ENCODE results near the gene SMOC2. TPM values are rescaled to one million over a fixed set of nuclear protein-coding genes. Genes with fewer than 3 reads are reported as not detected.

SMOC2 gene
- polyA plus RNA-seq, 1 donor (not counting 4 experiments of a cell fraction or from before 2014, with no cell fraction given), result 1.1 TPM

DNA sequence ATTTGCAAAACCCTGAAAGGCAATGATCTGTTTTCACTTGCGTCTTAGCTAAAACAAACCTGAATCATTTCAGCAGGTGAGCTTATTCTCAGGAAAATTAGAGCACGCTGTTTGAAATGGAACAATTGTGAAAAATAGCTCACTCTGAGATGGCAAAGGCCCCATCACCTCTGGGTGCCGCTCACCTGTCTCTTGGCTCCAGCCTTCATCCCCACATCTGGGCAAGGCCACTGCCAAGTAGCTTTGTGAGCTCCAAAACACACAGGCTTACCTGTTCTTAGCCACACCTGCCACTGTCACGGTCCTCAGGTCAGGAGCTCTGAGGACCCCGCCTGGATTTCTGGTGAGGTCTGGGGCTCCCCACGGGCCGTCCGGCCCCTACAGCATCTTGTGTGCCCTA, 66.7 kb downstream of the SMOC2 start:
- no peak overlapping the region for H3K4me3 ChIP-seq (ENCODE audit: control insufficient read depth in 2 of 3, extremely low read depth in 1 of 3, insufficient read depth in 2 of 3, low read depth in 1 of 3, low read length in 3 of 3)
- H3K9me1 ChIP-seq (ENCODE audit: control insufficient read depth, extremely low read depth, insufficient read depth, low read length), result no peaks in the 10 kb centered on the region
- dilution Hi-C loops (cut with MboI; ENCODE audit: extremely low pct_ligation_motif_present, low sequenced_read_pairs), result no loop called here
- H3K79me2 ChIP-seq (ENCODE audit: control insufficient read depth, insufficient read depth, low read length), result no peaks in the 10 kb centered on the region
- H3K27ac ChIP-seq (ENCODE audit: control insufficient read depth, insufficient read depth, low read length), result no peak overlapping the region
- no peaks in the 10 kb centered on the region for H3K36me3 ChIP-seq (ENCODE audit: control insufficient read depth in 2 of 2, extremely low read depth in 1 of 2, insufficient read depth in 2 of 2, low read length in 2 of 2)
- H4K20me1 ChIP-seq (ENCODE audit: control insufficient read depth, extremely low read depth, insufficient read depth, low read length), result no peaks in the 10 kb centered on the region
- TF ChIP-seq, protein P1, sequence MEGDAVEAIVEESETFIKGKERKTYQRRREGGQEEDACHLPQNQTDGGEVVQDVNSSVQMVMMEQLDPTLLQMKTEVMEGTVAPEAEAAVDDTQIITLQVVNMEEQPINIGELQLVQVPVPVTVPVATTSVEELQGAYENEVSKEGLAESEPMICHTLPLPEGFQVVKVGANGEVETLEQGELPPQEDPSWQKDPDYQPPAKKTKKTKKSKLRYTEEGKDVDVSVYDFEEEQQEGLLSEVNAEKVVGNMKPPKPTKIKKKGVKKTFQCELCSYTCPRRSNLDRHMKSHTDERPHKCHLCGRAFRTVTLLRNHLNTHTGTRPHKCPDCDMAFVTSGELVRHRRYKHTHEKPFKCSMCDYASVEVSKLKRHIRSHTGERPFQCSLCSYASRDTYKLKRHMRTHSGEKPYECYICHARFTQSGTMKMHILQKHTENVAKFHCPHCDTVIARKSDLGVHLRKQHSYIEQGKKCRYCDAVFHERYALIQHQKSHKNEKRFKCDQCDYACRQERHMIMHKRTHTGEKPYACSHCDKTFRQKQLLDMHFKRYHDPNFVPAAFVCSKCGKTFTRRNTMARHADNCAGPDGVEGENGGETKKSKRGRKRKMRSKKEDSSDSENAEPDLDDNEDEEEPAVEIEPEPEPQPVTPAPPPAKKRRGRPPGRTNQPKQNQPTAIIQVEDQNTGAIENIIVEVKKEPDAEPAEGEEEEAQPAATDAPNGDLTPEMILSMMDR (optimal IDR thresholded peaks at IDR 0.05 in 1 of 3, IDR thresholded peaks at IDR 0.05 in 1 of 3, conservative IDR thresholded peaks at IDR 0.05 in 1 of 3; ENCODE audit: extremely low read depth in 1 of 3, insufficient read depth in 2 of 3, low read length in 3 of 3), result no peak
- no peak for TF ChIP-seq EZH2 (IDR thresholded peaks at IDR 0.05; ENCODE audit: low read length)
- H3K9me3 ChIP-seq (ENCODE audit: control insufficient read depth, low read depth, low read length), result no peaks in the 10 kb centered on the region
- no peak overlapping the region for H3K4me2 ChIP-seq (ENCODE audit: control insufficient read depth, extremely low read depth, insufficient read depth, low read depth, low read length)
- FAIRE-seq (no peak), DNase-seq (ENCODE audit: low read depth, low spot score) (no peak)
- no peak overlapping the region for H2AFZ ChIP-seq (ENCODE audit: control insufficient read depth, low read length)
- H3K4me1 ChIP-seq (ENCODE audit: control insufficient read depth, extremely low read depth, insufficient read depth, low read length), result no peaks in the 10 kb centered on the region
- H3K9ac ChIP-seq (ENCODE audit: control insufficient read depth, extremely low read depth, insufficient read depth, low read length), result no peak overlapping the region
- H3K27me3 ChIP-seq (ENCODE audit: control insufficient read depth, extremely low read depth, insufficient read depth, low read length), result no peaks in the 10 kb centered on the region

DNA sequence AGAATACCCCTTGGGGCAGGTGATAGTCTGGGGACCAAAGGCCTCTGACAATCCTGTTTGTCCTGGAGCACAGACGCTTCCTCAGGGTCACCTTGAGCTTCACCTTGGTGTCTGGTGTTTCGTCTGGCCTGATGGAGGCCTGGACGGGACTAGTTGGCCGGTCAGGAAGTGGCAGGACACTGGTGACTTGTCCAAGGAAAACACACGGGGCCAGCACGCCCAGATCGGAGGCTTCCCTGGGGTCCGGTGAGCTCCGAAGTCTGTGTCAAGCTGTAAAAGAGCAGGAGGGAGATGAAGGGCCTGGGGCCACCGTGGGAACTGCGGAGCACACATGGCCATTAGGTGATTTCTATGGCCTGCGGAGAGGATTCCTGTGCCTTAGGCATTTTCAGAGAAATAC, 67.9 kb downstream of the SMOC2 start:
- H3K9ac ChIP-seq (ENCODE audit: control insufficient read depth, extremely low read depth, insufficient read depth, low read length), result no peak overlapping the region
- no peak overlapping the region for H3K4me2 ChIP-seq (ENCODE audit: control insufficient read depth, extremely low read depth, insufficient read depth, low read depth, low read length)
- H3K9me3 ChIP-seq (ENCODE audit: control insufficient read depth, low read depth, low read length), result no peaks in the 10 kb centered on the region
- no peak for TF ChIP-seq EZH2 (IDR thresholded peaks at IDR 0.05; ENCODE audit: low read length)
- TF ChIP-seq, protein P1 (optimal IDR thresholded peaks at IDR 0.05 in 1 of 3, IDR thresholded peaks at IDR 0.05 in 1 of 3, conservative IDR thresholded peaks at IDR 0.05 in 1 of 3; ENCODE audit: extremely low read depth in 1 of 3, insufficient read depth in 2 of 3, low read length in 3 of 3), result no peak
- no peak for FAIRE-seq
- H3K9me1 ChIP-seq (ENCODE audit: control insufficient read depth, extremely low read depth, insufficient read depth, low read length), result no peaks in the 10 kb centered on the region
- no peak for DNase-seq (ENCODE audit: low read depth, low spot score)
- no peak overlapping the region for H3K27ac ChIP-seq (ENCODE audit: control insufficient read depth, insufficient read depth, low read length)
- H3K4me1 ChIP-seq (ENCODE audit: control insufficient read depth, extremely low read depth, insufficient read depth, low read length), result no peaks in the 10 kb centered on the region
- H3K27me3 ChIP-seq (ENCODE audit: control insufficient read depth, extremely low read depth, insufficient read depth, low read length), result no peaks in the 10 kb centered on the region
- no peak overlapping the region for H3K4me3 ChIP-seq (ENCODE audit: control insufficient read depth in 2 of 3, extremely low read depth in 1 of 3, insufficient read depth in 2 of 3, low read depth in 1 of 3, low read length in 3 of 3)
- no peak overlapping the region for H2AFZ ChIP-seq (ENCODE audit: control insufficient read depth, low read length)
- no peaks in the 10 kb centered on the region for H4K20me1 ChIP-seq (ENCODE audit: control insufficient read depth, extremely low read depth, insufficient read depth, low read length)
- dilution Hi-C loops (cut with MboI; ENCODE audit: extremely low pct_ligation_motif_present, low sequenced_read_pairs), result no loop called here
- no peaks in the 10 kb centered on the region for H3K79me2 ChIP-seq (ENCODE audit: control insufficient read depth, insufficient read depth, low read length)
- H3K36me3 ChIP-seq (ENCODE audit: control insufficient read depth in 2 of 2, extremely low read depth in 1 of 2, insufficient read depth in 2 of 2, low read length in 2 of 2), result no peaks in the 10 kb centered on the region
